Keratinocyte (primary cell): ENCODE results near the gene FOSB. TPM values are rescaled to one million over a fixed set of nuclear protein-coding genes. Genes with fewer than 3 reads are reported as not detected.

Source experiments
- DNase-seq: peaks from one replicate; pipeline ENCODE4 v3.0.0-alpha.2; 2011; ENCODE audit warnings: low read depth, missing footprints, low spot score
- FAIRE-seq: peaks from 2 replicates; lab custom pipeline; 2011; peaks lifted over from hg19 to GRCh38; lab: Jason Lieb, UNC
- H2AFZ ChIP-seq: 2 replicates; pipeline ENCODE4 v1.6.0; 2012; ENCODE audit warnings: low read length, control low read depth, inconsistent platforms; ENCODE audit not compliant: control insufficient read depth
- H3K27ac ChIP-seq: 2 replicates; pipeline ENCODE4 v1.5.1; 2011; ENCODE audit warnings: low read length; ENCODE audit not compliant: control insufficient read depth, insufficient read depth
- H3K27me3 ChIP-seq: 3 replicates; pipeline ENCODE4 v1.6.0; 2011; ENCODE audit warnings: low read length; ENCODE audit not compliant: control insufficient read depth, insufficient read depth; ENCODE audit errors: extremely low read depth
- H3K36me3 ChIP-seq, 2 experiments: 2 replicates in 1 of 2; 3 replicates in 1 of 2; pipeline ENCODE4 v1.5.1; 2011; ENCODE audit warnings: low read length in 2 of 2, mild to moderate bottlenecking in 1 of 2; ENCODE audit not compliant: control insufficient read depth in 2 of 2, insufficient read depth in 2 of 2; ENCODE audit errors: extremely low read depth in 1 of 2
- H3K4me1 ChIP-seq: 3 replicates; pipeline ENCODE4 v1.5.1; 2011; ENCODE audit warnings: low read length; ENCODE audit not compliant: control insufficient read depth, insufficient read depth; ENCODE audit errors: extremely low read depth
- H3K4me2 ChIP-seq: 3 replicates; pipeline ENCODE4 v1.6.0; 2011; ENCODE audit warnings: low read depth, low read length; ENCODE audit not compliant: control insufficient read depth, insufficient read depth; ENCODE audit errors: extremely low read depth
- H3K4me3 ChIP-seq, 3 experiments: fragments of 200-600 bp in 1 of 3; sonication (generic) in 1 of 3; 2 replicates in 2 of 3; 3 replicates in 1 of 3; pipeline ENCODE4 v1.5.1; 2011 to 2016; ENCODE audit warnings: low read length in 3 of 3, mild to moderate bottlenecking in 3 of 3, control low read depth in 2 of 3, inconsistent platforms in 1 of 3, low read depth in 1 of 3, mixed read lengths in 1 of 3, mixed run types in 1 of 3, moderate library complexity in 1 of 3; ENCODE audit not compliant: control insufficient read depth in 2 of 3, insufficient read depth in 2 of 3; ENCODE audit errors: extremely low read depth in 1 of 3
- H3K79me2 ChIP-seq: 2 replicates; pipeline ENCODE4 v1.6.0; 2012; ENCODE audit warnings: low read length; ENCODE audit not compliant: control insufficient read depth, insufficient read depth
- H3K9ac ChIP-seq: 3 replicates; pipeline ENCODE4 v1.6.0; 2011; ENCODE audit warnings: low read length; ENCODE audit not compliant: control insufficient read depth, insufficient read depth; ENCODE audit errors: extremely low read depth
- H3K9me1 ChIP-seq: 3 replicates; pipeline ENCODE4 v1.6.0; 2011; ENCODE audit warnings: low read length; ENCODE audit not compliant: control insufficient read depth, insufficient read depth; ENCODE audit errors: extremely low read depth
- H3K9me3 ChIP-seq: 2 replicates; pipeline ENCODE4 v1.5.1; 2012; ENCODE audit warnings: low read depth, low read length; ENCODE audit not compliant: control insufficient read depth
- H4K20me1 ChIP-seq: 3 replicates; pipeline ENCODE4 v1.6.0; 2011; ENCODE audit warnings: low read length; ENCODE audit not compliant: control insufficient read depth, insufficient read depth; ENCODE audit errors: extremely low read depth
- CTCF ChIP-seq, 3 experiments: IDR thresholded peaks in 1 of 3; conservative IDR thresholded peaks in 1 of 3; optimal IDR thresholded peaks in 1 of 3; 2 replicates in 2 of 3; 3 replicates in 1 of 3; pipeline versions ENCODE3 to v1.5.1; 2011; ENCODE audit warnings: low read length in 3 of 3, mild to moderate bottlenecking in 3 of 3, moderate library complexity in 2 of 3, control low read depth in 1 of 3, inconsistent platforms in 1 of 3; ENCODE audit not compliant: insufficient read depth in 2 of 3; ENCODE audit errors: extremely low read depth in 1 of 3
- EZH2 ChIP-seq: IDR thresholded peaks from one replicate; pipeline ENCODE4 v1.6.1; 2012; ENCODE audit warnings: inconsistent platforms, mild to moderate bottlenecking, low read length, moderate library complexity
- dilution Hi-C: fragments of 300-500 bp; cut with MboI; formaldehyde crosslinking; loops from one replicate; pipeline ENCODE4 v1.7.0; 2020; ENCODE audit warnings: low sequenced_read_pairs; ENCODE audit not compliant: extremely low pct_ligation_motif_present
- polyA plus RNA-seq, 5 experiments: library from polyadenylated mRNA; depleted of rRNA in 3 of 5; stranded (reverse) in 3 of 5; stranded (forward) in 1 of 5; unstranded in 1 of 5; fragments of >200 nt; gene quantifications; 1 replicate in 1 of 5; 2 replicates in 3 of 5; 3 replicates in 1 of 5; pipeline versions ENCODE4 v1.2.1 to v1.2.3, GENCODE V29; 2011 to 2012; ENCODE audit warnings: missing spikeins in 2 of 5, low read depth in 1 of 5, low replicate concordance in 1 of 5

FOSB gene
- polyA plus RNA-seq, 1 donor (not counting 4 experiments of a cell fraction or from before 2014, with no cell fraction given) = 4.6 TPM

- H3K36me3 ChIP-seq = peaks cover 35 to 38% of the 10 kb centered on the region in 2 experiments
- no peak overlapping the region for H3K9ac ChIP-seq
- FAIRE-seq (no peak), DNase-seq (no peak)
- no peak overlapping the region for H3K4me2 ChIP-seq
- H3K9me1 ChIP-seq = peaks cover 6% of the 10 kb centered on the region
- no peaks in the 10 kb centered on the region for H3K27me3 ChIP-seq
- peaks cover 34% of the 10 kb centered on the region for H3K4me1 ChIP-seq
- H3K4me3 ChIP-seq = no peak overlapping the region
- H3K9me3 ChIP-seq = no peaks in the 10 kb centered on the region
- H2AFZ ChIP-seq = no peak overlapping the region
- dilution Hi-C loops = no loop called here
- TF ChIP-seq EZH2 (no peak), CTCF (optimal IDR thresholded peaks at IDR 0.05 in 1 of 3, IDR thresholded peaks at IDR 0.05 in 1 of 3, conservative IDR thresholded peaks at IDR 0.05 in 1 of 3; ENCODE audit: extremely low read depth in 1 of 3, insufficient read depth in 2 of 3, low read length in 3 of 3) (no peak)
- no peak overlapping the region for H3K27ac ChIP-seq
- H4K20me1 ChIP-seq = peaks cover 25% of the 10 kb centered on the region
- peaks cover 39% of the 10 kb centered on the region for H3K79me2 ChIP-seq
Observed at GRCh38 chr19:45518469-45518826, 50.7 kb downstream of the FOSB start.

- Histone ChIP-seq H3K27me3 (no peaks in the 10 kb centered on the region), H3K9ac (no peak overlapping the region), H3K79me2 (peaks cover 5% of the 10 kb centered on the region), H3K27ac (no peak overlapping the region), H3K4me1 (peaks cover 22% of the 10 kb centered on the region), H3K36me3 (peaks cover 46 to 50% of the 10 kb centered on the region in 2 experiments), H3K9me3 (no peaks in the 10 kb centered on the region), H3K9me1 (no peaks in the 10 kb centered on the region), H4K20me1 (peaks cover 4% of the 10 kb centered on the region), H2AFZ (no peak overlapping the region), H3K4me2 (no peak overlapping the region), H3K4me3 (no peak overlapping the region)
- no peak for FAIRE-seq
- DNase-seq = no peak
- no peak for TF ChIP-seq CTCF (optimal IDR thresholded peaks at IDR 0.05 in 1 of 3, IDR thresholded peaks at IDR 0.05 in 1 of 3, conservative IDR thresholded peaks at IDR 0.05 in 1 of 3; ENCODE audit: extremely low read depth in 1 of 3, insufficient read depth in 2 of 3, low read length in 3 of 3)
- no peak for TF ChIP-seq EZH2
- dilution Hi-C loops = no loop called here
Observed at GRCh38 chr19:45522010-45522941, 54.5 kb downstream of the FOSB start.
